Measurements from ENCODE around the gene C2CD2. TPM values are rescaled to one million over a fixed set of nuclear protein-coding genes. Genes with fewer than 3 reads are reported as not detected.

Gene C2CD2
- total RNA-seq, 1 donor = 5.6 TPM

- no peak overlapping the region for H3K4me3 ChIP-seq (ENCODE audit: low read length)
- no peaks in the 10 kb centered on the region for H3K4me1 ChIP-seq (ENCODE audit: insufficient read depth, low read length)
- no peaks in the 10 kb centered on the region for H3K9me3 ChIP-seq (ENCODE audit: low read depth, low read length)
- no peaks in the 10 kb centered on the region for H3K27me3 ChIP-seq (ENCODE audit: insufficient read depth, low read length)
Observed at GRCh38 chr21:41980561-41980960, 26.7 kb upstream of the C2CD2 start.

- Histone ChIP-seq H3K9me3 (ENCODE audit: low read depth, low read length) (no peaks in the 10 kb centered on the region), H3K4me1 (ENCODE audit: insufficient read depth, low read length) (no peaks in the 10 kb centered on the region), H3K4me3 (ENCODE audit: low read length) (no peak overlapping the region), H3K27me3 (ENCODE audit: insufficient read depth, low read length) (no peaks in the 10 kb centered on the region)
Observed at GRCh38 chr21:41979751-41980369, 26.0 kb upstream of the C2CD2 start.

GRCh38 chr21:41979335-41979734, 25.5 kb upstream of the C2CD2 start:
- Histone ChIP-seq H3K9me3 (ENCODE audit: low read depth, low read length) (no peaks in the 10 kb centered on the region), H3K4me3 (ENCODE audit: low read length) (no peak overlapping the region), H3K27me3 (ENCODE audit: insufficient read depth, low read length) (no peaks in the 10 kb centered on the region), H3K4me1 (ENCODE audit: insufficient read depth, low read length) (peaks cover 5% of the 10 kb centered on the region)

GRCh38 chr21:41977034-41977950, 23.5 kb upstream of the C2CD2 start:
- Histone ChIP-seq H3K4me3 (ENCODE audit: low read length) (no peak overlapping the region), H3K4me1 (ENCODE audit: insufficient read depth, low read length) (peaks cover 11% of the 10 kb centered on the region), H3K27me3 (ENCODE audit: insufficient read depth, low read length) (no peaks in the 10 kb centered on the region), H3K9me3 (ENCODE audit: low read depth, low read length) (no peaks in the 10 kb centered on the region)

GRCh38 chr21:41976611-41977010, 22.8 kb upstream of the C2CD2 start:
- Histone ChIP-seq H3K4me3 (ENCODE audit: low read length) (no peak overlapping the region), H3K4me1 (ENCODE audit: insufficient read depth, low read length) (peaks cover 11% of the 10 kb centered on the region), H3K9me3 (ENCODE audit: low read depth, low read length) (no peaks in the 10 kb centered on the region), H3K27me3 (ENCODE audit: insufficient read depth, low read length) (no peaks in the 10 kb centered on the region)

GRCh38 chr21:41975391-41976272, 21.8 kb upstream of the C2CD2 start:
- Histone ChIP-seq H3K4me3 (ENCODE audit: low read length) (no peak overlapping the region), H3K4me1 (ENCODE audit: insufficient read depth, low read length) (peaks cover 11% of the 10 kb centered on the region), H3K9me3 (ENCODE audit: low read depth, low read length) (no peaks in the 10 kb centered on the region), H3K27me3 (ENCODE audit: insufficient read depth, low read length) (no peaks in the 10 kb centered on the region)

GRCh38 chr21:41974752-41975053, 20.9 kb upstream of the C2CD2 start:
- H3K27me3 ChIP-seq (ENCODE audit: insufficient read depth, low read length) = no peaks in the 10 kb centered on the region
- H3K4me3 ChIP-seq (ENCODE audit: low read length) = no peak overlapping the region
- H3K9me3 ChIP-seq (ENCODE audit: low read depth, low read length) = no peaks in the 10 kb centered on the region
- H3K4me1 ChIP-seq (ENCODE audit: insufficient read depth, low read length) = peaks cover 11% of the 10 kb centered on the region

GRCh38 chr21:41973861-41974751, 20.3 kb upstream of the C2CD2 start:
- H3K4me1 ChIP-seq (ENCODE audit: insufficient read depth, low read length) = peaks cover 11% of the 10 kb centered on the region
- no peaks in the 10 kb centered on the region for H3K9me3 ChIP-seq (ENCODE audit: low read depth, low read length)
- no peak overlapping the region for H3K4me3 ChIP-seq (ENCODE audit: low read length)

GRCh38 chr21:41973427-41973831, 19.6 kb upstream of the C2CD2 start:
- peaks cover 11% of the 10 kb centered on the region for H3K4me1 ChIP-seq (ENCODE audit: insufficient read depth, low read length)
- no peaks in the 10 kb centered on the region for H3K9me3 ChIP-seq (ENCODE audit: low read depth, low read length)
- no peaks in the 10 kb centered on the region for H3K27me3 ChIP-seq (ENCODE audit: insufficient read depth, low read length)
- no peak overlapping the region for H3K4me3 ChIP-seq (ENCODE audit: low read length)

More at GRCh38 chr21:41973861-41974751, 20.3 kb upstream of the C2CD2 start:
- no peaks in the 10 kb centered on the region for H3K27me3 ChIP-seq (ENCODE audit: insufficient read depth, low read length)

GRCh38 chr21:41972511-41973205, 18.8 kb upstream of the C2CD2 start:
- H3K4me3 ChIP-seq (ENCODE audit: low read length) = no peak overlapping the region
- H3K27me3 ChIP-seq (ENCODE audit: insufficient read depth, low read length) = no peaks in the 10 kb centered on the region
- H3K4me1 ChIP-seq (ENCODE audit: insufficient read depth, low read length) = peaks cover 11% of the 10 kb centered on the region
- no peaks in the 10 kb centered on the region for H3K9me3 ChIP-seq (ENCODE audit: low read depth, low read length)

GRCh38 chr21:41971891-41972290, 18.1 kb upstream of the C2CD2 start:
- no peak overlapping the region for H3K4me3 ChIP-seq (ENCODE audit: low read length)
- H3K27me3 ChIP-seq (ENCODE audit: insufficient read depth, low read length) = no peaks in the 10 kb centered on the region
- H3K4me1 ChIP-seq (ENCODE audit: insufficient read depth, low read length) = peaks cover 11% of the 10 kb centered on the region
- H3K9me3 ChIP-seq (ENCODE audit: low read depth, low read length) = no peaks in the 10 kb centered on the region

- H3K4me3 ChIP-seq (ENCODE audit: low read length) = no peak overlapping the region
- no peaks in the 10 kb centered on the region for H3K9me3 ChIP-seq (ENCODE audit: low read depth, low read length)
- H3K4me1 ChIP-seq (ENCODE audit: insufficient read depth, low read length) = peaks cover 11% of the 10 kb centered on the region
- no peaks in the 10 kb centered on the region for H3K27me3 ChIP-seq (ENCODE audit: insufficient read depth, low read length)
Observed at GRCh38 chr21:41970751-41971653, 17.2 kb upstream of the C2CD2 start.

- H3K9me3 ChIP-seq (ENCODE audit: low read depth, low read length) = no peaks in the 10 kb centered on the region
- H3K4me1 ChIP-seq (ENCODE audit: insufficient read depth, low read length) = peaks cover 11% of the 10 kb centered on the region
Observed at GRCh38 chr21:41970106-41970391, 16.2 kb upstream of the C2CD2 start.

More at GRCh38 chr21:41970106-41970391, 16.2 kb upstream of the C2CD2 start:
- Histone ChIP-seq H3K4me3 (ENCODE audit: low read length) (no peak overlapping the region), H3K27me3 (ENCODE audit: insufficient read depth, low read length) (no peaks in the 10 kb centered on the region)
